HG02571 (cell line): ENCODE data around the gene ABCA5.
"Not testable (repeated sequence)": the region's sequence is repeated elsewhere in the genome, so short reads cannot be mapped to it uniquely, and the experiment has no call there.

Experiments used
- ATAC-seq: cut with Tn5 transposase; IDR thresholded peaks from one replicate; pipeline ENCODE4 v1.9.1; 2021; ENCODE audit warnings: mild to moderate bottlenecking, moderate library complexity; ENCODE audit not compliant: unreplicated experiment

ABCA5 gene

GRCh38 chr17:69213059-69213813 is 113.7 kb downstream of the ABCA5 start:
- ATAC-seq, result no peak

- ATAC-seq, result no peak
Observed at GRCh38 chr17:69208640-69209039, 118.3 kb downstream of the ABCA5 start.

- no peak for ATAC-seq
Observed at GRCh38 chr17:69207151-69207550, 119.8 kb downstream of the ABCA5 start.

DNA sequence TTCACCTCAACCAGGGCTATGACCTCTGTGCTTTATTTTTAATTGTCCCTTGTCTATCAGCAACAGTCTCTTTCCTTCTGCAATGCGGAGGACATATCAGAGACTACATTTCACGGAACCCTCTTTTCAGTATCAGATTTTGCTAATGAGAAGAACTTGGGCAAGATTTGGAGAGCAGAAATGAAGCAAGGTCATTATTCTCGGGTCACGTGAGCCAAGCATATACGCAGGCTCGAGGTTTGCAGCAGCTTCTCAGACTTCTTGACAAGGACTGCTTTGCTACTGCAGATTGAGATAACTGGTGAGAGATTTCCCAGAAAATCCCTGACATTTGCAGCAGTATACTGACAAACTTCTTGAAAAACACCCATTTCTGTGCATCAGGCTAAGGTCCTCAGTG is 128.7 kb downstream of the ABCA5 start:
- no peak for ATAC-seq

GRCh38 chr17:69196105-69196653 is 130.8 kb downstream of the ABCA5 start:
- not testable (repeated sequence) for ATAC-seq
